IPS-20b (cell line): ENCODE measurements around the gene PSMA3.
"Not testable (repeated sequence)": the region's sequence is repeated elsewhere in the genome, so short reads cannot be mapped to it uniquely, and the experiment has no call there.

Experiments
- H3K27ac ChIP-seq: one replicate; pipeline ENCODE4 v1.5.1; 2013; ENCODE audit warnings: low read length
- H3K27me3 ChIP-seq: 2 replicates; pipeline ENCODE4 v1.6.1; 2013; ENCODE audit warnings: mild to moderate bottlenecking, low read length, inconsistent platforms; ENCODE audit not compliant: insufficient read depth
- H3K36me3 ChIP-seq: 2 replicates; pipeline ENCODE4 v1.6.1; 2013; ENCODE audit warnings: low read depth, mild to moderate bottlenecking, inconsistent platforms, low read length, moderate library complexity; ENCODE audit not compliant: insufficient read depth
- H3K4me1 ChIP-seq: 2 replicates; pipeline ENCODE4 v1.6.1; 2013; ENCODE audit warnings: mild to moderate bottlenecking, control low read depth, inconsistent platforms, low read length, moderate library complexity; ENCODE audit not compliant: insufficient read depth
- H3K4me3 ChIP-seq: 2 replicates; pipeline ENCODE4 v1.5.1; 2013; ENCODE audit warnings: mild to moderate bottlenecking, low read length, inconsistent platforms
- H3K9ac ChIP-seq: 2 replicates; pipeline ENCODE4 v1.6.1; 2013; ENCODE audit warnings: low read depth, mild to moderate bottlenecking, inconsistent platforms, low read length, moderate library complexity
- H3K9me3 ChIP-seq: 2 replicates; pipeline ENCODE4 v1.6.1; 2013; ENCODE audit warnings: mild to moderate bottlenecking, low read depth, low read length, inconsistent platforms; ENCODE audit not compliant: insufficient read depth

PSMA3 gene

GRCh38 chr14:58238252-58239243 is 6.1 kb upstream of the PSMA3 start:
- H3K27ac ChIP-seq = no peak overlapping the region
- no peaks in the 10 kb centered on the region for H3K9me3 ChIP-seq
- no peaks in the 10 kb centered on the region for H3K27me3 ChIP-seq
- peaks cover 15% of the 10 kb centered on the region; the same call in 1 of the 2 replicates for H3K4me1 ChIP-seq
- H3K36me3 ChIP-seq = 0 out of 2 replicates have a peak, but pooled peaks cover 2% of the 10 kb centered on the region
- H3K4me3 ChIP-seq = peak overlapping the region; percentile 91
- H3K9ac ChIP-seq = peak overlapping the region; percentile 52; the same call in 1 of the 2 replicates

DNA sequence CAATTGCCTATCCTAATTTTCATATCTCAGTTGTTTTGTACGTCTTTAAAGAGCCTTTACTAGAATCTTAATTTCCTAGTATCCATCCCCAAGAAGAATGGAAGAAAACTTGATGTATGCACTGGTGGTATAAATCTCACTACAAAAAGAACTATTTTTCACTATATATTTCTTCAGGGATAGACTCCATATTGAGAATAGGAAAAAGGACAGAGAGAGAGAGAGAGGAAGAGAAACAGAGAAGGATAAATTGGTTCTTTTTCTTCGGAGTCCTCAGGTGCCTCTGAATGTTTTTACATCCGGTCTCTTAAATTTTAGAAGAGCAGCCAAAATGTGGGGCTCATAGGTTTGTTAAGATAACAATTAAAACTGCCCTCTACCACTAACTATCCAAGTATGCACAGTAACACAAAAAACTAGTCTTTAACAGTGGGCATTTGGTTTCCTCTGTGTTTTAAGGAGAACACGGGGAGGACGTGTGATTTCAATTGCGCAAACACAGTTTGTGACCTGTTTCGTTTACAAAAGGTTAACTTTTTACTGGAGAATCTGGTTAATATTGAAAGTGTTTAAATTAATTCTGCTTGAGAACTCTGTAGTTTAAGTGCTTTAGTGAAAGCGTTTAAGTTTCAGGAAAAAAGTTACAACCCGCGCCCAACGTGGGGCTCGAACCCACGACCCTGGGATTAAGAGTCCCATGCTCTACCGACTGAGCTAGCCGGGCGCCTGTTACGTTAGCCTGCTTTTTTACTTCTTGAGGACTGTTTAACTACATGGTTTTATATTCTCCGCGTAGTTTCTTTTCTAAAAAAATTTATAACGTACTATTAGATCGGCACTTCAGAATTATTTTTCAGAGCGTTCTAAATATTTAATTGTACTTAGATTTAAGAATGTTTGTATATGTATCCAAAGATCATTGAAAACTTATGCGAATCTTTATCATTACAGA is 5.1 kb upstream of the PSMA3 start:
- H3K27me3 ChIP-seq = no peaks in the 10 kb centered on the region
- no peak overlapping the region for H3K27ac ChIP-seq
- H3K4me1 ChIP-seq = peaks cover 16% of the 10 kb centered on the region; the same call in 1 of the 2 replicates
- H3K9ac ChIP-seq = peak overlapping the region; percentile 69; the same call in 1 of the 2 replicates
- no peaks in the 10 kb centered on the region for H3K36me3 ChIP-seq
- no peaks in the 10 kb centered on the region for H3K9me3 ChIP-seq
- H3K4me3 ChIP-seq = peak overlapping the region; percentile 91

- Histone ChIP-seq H3K9ac (peak overlapping the region; percentile 92), H3K36me3 (peaks cover 14% of the 10 kb centered on the region; the same call in 1 of the 2 replicates), H3K9me3 (no peaks in the 10 kb centered on the region), H3K27me3 (no peaks in the 10 kb centered on the region), H3K4me1 (peaks cover 13% of the 10 kb centered on the region), H3K27ac (no peak overlapping the region), H3K4me3 (peak overlapping the region; percentile 95)
Observed at GRCh38 chr14:58243790-58244555, 670 bp upstream of the PSMA3 start.

DNA sequence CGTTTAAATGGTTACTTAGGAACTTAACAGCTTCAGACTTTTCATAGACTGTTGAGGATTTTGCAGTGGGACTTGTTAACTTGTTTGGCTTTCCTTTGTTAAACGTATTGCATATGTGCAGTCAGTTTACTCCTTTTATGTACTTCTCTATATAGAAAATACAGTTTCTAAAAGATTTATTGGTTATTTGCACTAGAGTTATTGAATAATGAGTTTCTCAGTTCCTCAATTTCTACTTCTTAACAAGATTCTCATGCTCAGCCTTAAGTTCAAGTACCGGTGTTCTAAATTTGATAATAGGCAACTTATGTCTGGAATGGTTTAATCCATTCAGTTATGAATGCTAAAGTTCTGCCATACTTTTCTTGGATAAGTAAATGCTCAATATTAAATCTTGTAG is 919 bp downstream of the PSMA3 start:
- Histone ChIP-seq H3K9me3 (no peaks in the 10 kb centered on the region), H3K27me3 (no peaks in the 10 kb centered on the region), H3K4me3 (peak overlapping the region; percentile 95), H3K4me1 (peaks cover 6% of the 10 kb centered on the region), H3K9ac (peak overlapping the region; percentile 97), H3K36me3 (peaks cover 27% of the 10 kb centered on the region), H3K27ac (peak overlapping the region; percentile 73)

- Histone ChIP-seq H3K4me1 (peaks cover 3% of the 10 kb centered on the region; the same call in 1 of the 2 replicates), H3K9ac (no peak overlapping the region), H3K36me3 (peaks cover 67% of the 10 kb centered on the region), H3K4me3 (no peak overlapping the region), H3K27me3 (no peaks in the 10 kb centered on the region), H3K9me3 (no peaks in the 10 kb centered on the region), H3K27ac (no peak overlapping the region)
Observed at GRCh38 chr14:58249611-58250010, 5.0 kb downstream of the PSMA3 start.

- Histone ChIP-seq H3K9me3 (no peaks in the 10 kb centered on the region), H3K4me1 (no peaks in the 10 kb centered on the region), H3K27ac (no peak overlapping the region), H3K9ac (no peak overlapping the region), H3K4me3 (no peak overlapping the region), H3K27me3 (no peaks in the 10 kb centered on the region), H3K36me3 (peaks cover 100% of the 10 kb centered on the region)
Observed at GRCh38 chr14:58258156-58258555, 13.5 kb downstream of the PSMA3 start.

DNA sequence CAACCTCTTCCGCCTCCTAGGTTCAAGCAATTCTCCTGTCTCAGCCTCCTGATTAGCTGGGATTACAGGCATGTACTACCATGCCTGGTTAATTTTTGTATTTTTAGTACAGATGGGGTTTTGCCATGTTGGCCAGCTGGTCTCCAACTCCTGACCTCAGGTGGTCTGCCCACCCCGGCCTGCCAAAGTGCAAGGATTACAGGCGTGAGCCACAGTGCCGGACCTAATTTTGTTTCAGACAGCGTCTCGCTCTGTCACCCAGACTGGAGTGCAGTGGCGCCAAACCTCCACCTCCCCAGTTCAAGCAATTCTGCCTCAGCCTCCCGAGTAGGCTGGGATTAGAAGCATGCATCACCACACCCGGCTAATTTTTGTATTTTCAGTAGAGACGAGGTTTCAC is 17.4 kb downstream of the PSMA3 start:
- H3K4me1 ChIP-seq, H3K27me3 ChIP-seq, H3K4me3 ChIP-seq, H3K9ac ChIP-seq, H3K9me3 ChIP-seq, H3K27ac ChIP-seq: not testable (repeated sequence)
- peaks cover 100% of the 10 kb centered on the region for H3K36me3 ChIP-seq

DNA sequence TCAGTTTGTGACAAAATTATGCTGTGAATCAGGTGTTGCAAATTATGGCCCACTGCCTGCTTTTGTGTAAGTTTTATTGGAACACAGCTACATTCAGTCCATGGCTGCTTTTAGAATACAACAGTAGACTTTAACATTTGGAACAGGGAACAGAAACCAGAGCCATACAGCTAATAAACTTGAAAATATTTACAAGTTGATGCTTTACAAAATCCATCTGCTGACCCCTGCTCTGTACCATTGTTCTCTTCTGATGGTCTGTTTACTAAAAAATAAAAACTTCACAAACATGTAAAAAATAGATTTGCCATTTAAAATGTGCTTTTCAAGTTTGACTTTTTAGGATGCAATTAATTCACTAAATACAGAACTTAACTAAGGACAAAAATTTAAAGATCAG is 20.8 kb downstream of the PSMA3 start:
- Histone ChIP-seq H3K9me3 (no peaks in the 10 kb centered on the region), H3K27ac (no peak overlapping the region), H3K4me3 (no peak overlapping the region), H3K4me1 (no peaks in the 10 kb centered on the region), H3K27me3 (no peaks in the 10 kb centered on the region), H3K9ac (no peak overlapping the region), H3K36me3 (peaks cover 100% of the 10 kb centered on the region)

GRCh38 chr14:58270628-58271027 is 26.0 kb downstream of the PSMA3 start:
- no peak overlapping the region for H3K4me3 ChIP-seq
- H3K36me3 ChIP-seq = peaks cover 91% of the 10 kb centered on the region
- H3K27me3 ChIP-seq = no peaks in the 10 kb centered on the region
- no peaks in the 10 kb centered on the region for H3K9me3 ChIP-seq
- no peak overlapping the region for H3K9ac ChIP-seq
- H3K27ac ChIP-seq = no peak overlapping the region
- H3K4me1 ChIP-seq = no peaks in the 10 kb centered on the region

DNA sequence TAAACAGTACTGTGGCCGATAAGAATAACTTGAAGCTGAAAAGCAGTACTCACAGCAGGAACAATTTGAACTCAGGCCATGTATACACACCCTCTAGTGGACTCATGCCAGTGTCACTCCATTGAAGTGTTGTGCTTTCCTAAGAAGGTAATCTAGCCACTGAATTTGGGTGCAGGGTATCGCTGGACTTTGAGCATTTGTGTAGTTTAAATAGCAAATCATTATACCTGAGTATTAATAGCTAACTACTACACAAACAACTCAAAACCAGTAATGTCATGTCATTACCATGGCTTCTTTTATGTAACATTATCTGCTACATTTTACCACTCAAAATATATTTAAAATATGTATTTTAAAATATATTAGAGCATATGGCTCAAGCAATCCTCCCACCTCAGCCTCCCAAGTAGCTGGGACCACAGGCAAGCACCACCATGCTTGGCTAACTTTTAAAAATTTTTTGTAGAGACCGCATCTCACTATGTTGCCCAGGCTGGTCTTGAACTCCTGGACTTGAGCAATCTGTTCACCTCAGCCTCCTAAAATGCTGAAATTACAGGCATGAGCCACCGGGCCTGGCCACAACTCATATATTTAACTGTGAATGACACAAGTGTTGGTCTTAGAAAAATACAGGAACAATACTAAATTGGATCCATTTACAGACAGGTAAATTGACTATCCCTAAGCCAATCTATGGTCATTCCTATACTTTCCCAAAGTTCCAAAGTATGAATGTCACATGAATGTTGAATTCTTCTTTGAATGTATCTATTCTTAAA is 28.1 kb downstream of the PSMA3 start:
- Histone ChIP-seq H3K9ac (no peak overlapping the region), H3K9me3 (no peaks in the 10 kb centered on the region), H3K4me1 (no peaks in the 10 kb centered on the region), H3K36me3 (peaks cover 80% of the 10 kb centered on the region), H3K27ac (no peak overlapping the region), H3K4me3 (no peak overlapping the region), H3K27me3 (no peaks in the 10 kb centered on the region)
